ENCODE data around the gene CD52. TPM values are rescaled to one million over a fixed set of nuclear protein-coding genes. Genes with fewer than 3 reads are reported as not detected.

CD52 gene
- total and polyA plus RNA-seq, 2 of the 13 experiments (the other 11 are each of a cell fraction or from before 2014, with no cell fraction given) = 0.32 TPM; not detected in 1

GRCh38 chr1:26357121-26357602 lies 39.4 kb downstream of the CD52 start:
- no peaks in the 10 kb centered on the region for H3K27me3 ChIP-seq (ENCODE audit: control insufficient read depth in 1 of 2, insufficient read depth in 2 of 2, low read length in 2 of 2)
- H3K27ac ChIP-seq (ENCODE audit: extremely low read length, insufficient read depth, low read length) = peak overlapping the region; percentile 48
- FAIRE-seq (no peak), DNase-seq (ENCODE audit: low spot score) (no peak), ATAC-seq (no peak)
- no peak overlapping the region for H3K9ac ChIP-seq (ENCODE audit: insufficient read depth, low read depth, low read length)
- ChIA-PET CTCF (ENCODE audit: low intra/inter-chr PET ratio, low total read pairs) (no interaction called here), POLR2A (interaction anchor here (3.0 kb wide), 1 partner anchor 8 kb away, joined by 65 read pairs; no protein-coding TSS in a partner anchor)
- 77% methylated on average over 5 of the region's 10 CpGs for WGBS (ENCODE audit: low lambda C conversion rate)
- TF ChIP-seq HOXA9 (CRISPR knock-in tag; IDR thresholded peaks at IDR 0.05; ENCODE audit: borderline replicate concordance) = no peak
- no peak for TF ChIP-seq PRDM10 (CRISPR knock-in tag; IDR thresholded peaks at IDR 0.05; ENCODE audit: low read depth)
- TF ChIP-seq ZBTB10 (CRISPR knock-in tag; IDR thresholded peaks at IDR 0.05; ENCODE audit: borderline replicate concordance) = no peak
- no peak for TF ChIP-seq MEF2D (CRISPR knock-in tag; IDR thresholded peaks at IDR 0.05)
- no peak overlapping the region for H2AFZ ChIP-seq (ENCODE audit: low read length)
- in situ Hi-C loops (cut with HindIII; ENCODE audit: extremely low pct_ligation_motif_present, low pct_unique_long_range_greater_than_20kb) = no loop called here
- intact Hi-C loops (cut with micrococcal nuclease; ENCODE audit: unreplicated experiment) = no loop called here
- no peaks in the 10 kb centered on the region for H3K9me3 ChIP-seq (ENCODE audit: low read length)
- no peak overlapping the region for H3K4me3 ChIP-seq (replicated peaks in 1 of 3; ENCODE audit: insufficient read depth in 1 of 3, low read depth in 2 of 3, low read length in 3 of 3)
- no peak overlapping the region for H3K4me2 ChIP-seq (ENCODE audit: low read depth, low read length)
- BruUV-seq (replicated peaks) = no TSS peak
- no peaks in the 10 kb centered on the region for H3K36me3 ChIP-seq (replicated peaks in 1 of 2; ENCODE audit: control insufficient read depth in 1 of 2, insufficient read depth in 2 of 2, low read length in 2 of 2)
- H3K79me2 ChIP-seq (ENCODE audit: insufficient read depth, low read length) = peaks cover 2% of the 10 kb centered on the region
- peaks cover 88% of the 10 kb centered on the region for H3K4me1 ChIP-seq (ENCODE audit: insufficient read depth, low read length)
- H4K20me1 ChIP-seq (ENCODE audit: insufficient read depth, low read length) = no peaks in the 10 kb centered on the region

Measured in HepG2 (cell line).